IMR-90 (cell line): Measurements from ENCODE around the gene TMEM72. TPM values are rescaled to one million over a fixed set of nuclear protein-coding genes. Genes with fewer than 3 reads are reported as not detected.

Experiments used
- ATAC-seq: fragments of 200-7000 bp; cut with Tn5 transposase; 2 replicates; pipeline ENCODE4 v1.9.1; 2020; ENCODE audit warnings: low read depth, mild to moderate bottlenecking, moderate library complexity
- BruUV-seq: library from RNA; stranded (reverse); fragments of 400-500 nt; replicated peaks from 2 replicates; lab custom pipeline; 2021; lab: Mats Ljungman, UMichigan
- CTCF ChIA-PET: fragments of 300-600 bp; formaldehyde crosslinking; extraction: SDS; loops from one replicate; lab custom pipeline; 2021; ENCODE audit warnings: antibody characterized with exemption; lab: Yijun Ruan, JAX
- POLR2A ChIA-PET: fragments of 300-600 bp; sonication (Branson Sonifier 250); formaldehyde crosslinking; loops from one replicate; lab custom pipeline; 2022; ENCODE audit warnings: antibody characterized with exemption; ENCODE audit not compliant: unreplicated experiment; lab: Charles Lee
- DNase-seq: peaks from one replicate; pipeline ENCODE4 v3.0.0; 2013
- H2AFZ ChIP-seq: replicated peaks from 2 replicates; pipeline ENCODE3; 2013; ENCODE audit warnings: low read length, mild to moderate bottlenecking; ENCODE audit not compliant: poor library complexity
- H2AK5ac ChIP-seq: 2 replicates; pipeline ENCODE4 v1.6.1; 2013; ENCODE audit warnings: low read depth, low read length, inconsistent platforms
- H2AK9ac ChIP-seq: replicated peaks from 2 replicates; pipeline ENCODE3; 2013; ENCODE audit warnings: mild to moderate bottlenecking, low read depth, low read length, moderate library complexity; ENCODE audit not compliant: poor library complexity
- H2BK120ac ChIP-seq: 2 replicates; pipeline ENCODE4 v1.6.1; 2013; ENCODE audit warnings: low read depth, low read length, inconsistent platforms
- H2BK15ac ChIP-seq: 3 replicates; pipeline ENCODE4 v1.6.1; 2013; ENCODE audit warnings: low read depth, low read length, inconsistent platforms
- H2BK20ac ChIP-seq: 2 replicates; pipeline ENCODE4 v1.6.1; 2013; ENCODE audit warnings: low read depth, mild to moderate bottlenecking, inconsistent platforms, low read length, moderate library complexity
- H2BK5ac ChIP-seq: 2 replicates; pipeline ENCODE4 v1.6.1; 2013; ENCODE audit warnings: mild to moderate bottlenecking, low read depth, low read length, inconsistent platforms; ENCODE audit not compliant: poor library complexity, severe bottlenecking
- H3K14ac ChIP-seq: replicated peaks from 2 replicates; pipeline ENCODE4 v1.6.1; 2013; ENCODE audit warnings: low read depth, low read length, inconsistent platforms
- H3K18ac ChIP-seq: 2 replicates; pipeline ENCODE4 v1.6.1; 2013; ENCODE audit warnings: low read depth, low read length, control low read depth
- H3K23ac ChIP-seq: 2 replicates; pipeline ENCODE4 v1.6.1; 2013; ENCODE audit warnings: low read depth, low read length, inconsistent platforms
- H3K27ac ChIP-seq: 2 replicates; pipeline ENCODE4 v1.5.1; 2013; ENCODE audit warnings: mild to moderate bottlenecking, control low read depth, low read length; ENCODE audit not compliant: insufficient read depth
- H3K27me3 ChIP-seq: 2 replicates; pipeline ENCODE4 v1.6.1; 2013; ENCODE audit warnings: low read length; ENCODE audit not compliant: control insufficient read depth, insufficient read depth
- H3K36me3 ChIP-seq: 2 replicates; pipeline ENCODE4 v1.6.1; 2013; ENCODE audit warnings: low read length, mixed read lengths; ENCODE audit not compliant: control insufficient read depth, insufficient read depth
- H3K4ac ChIP-seq: 2 replicates; pipeline ENCODE4 v1.6.1; 2013; ENCODE audit warnings: low read depth, low read length, inconsistent platforms
- H3K4me1 ChIP-seq: 2 replicates; pipeline ENCODE4 v1.6.1; 2013; ENCODE audit warnings: low read length, mixed read lengths; ENCODE audit not compliant: control insufficient read depth, insufficient read depth
- H3K4me2 ChIP-seq: 2 replicates; pipeline ENCODE4 v1.6.1; 2013; ENCODE audit warnings: low read depth, mild to moderate bottlenecking, control low read depth, low read length, moderate library complexity
- H3K4me3 ChIP-seq: 2 replicates; pipeline ENCODE4 v1.5.1; 2013; ENCODE audit warnings: low read depth, mild to moderate bottlenecking, control low read depth, low read length, moderate library complexity; ENCODE audit not compliant: insufficient read depth
- H3K56ac ChIP-seq: 2 replicates; pipeline ENCODE4 v1.6.1; 2013; ENCODE audit warnings: low read length, inconsistent platforms; ENCODE audit not compliant: insufficient read depth; ENCODE audit errors: extremely low read depth
- H3K79me1 ChIP-seq, 2 experiments: 2 replicates each; pipeline ENCODE4 v1.6.1; 2013; ENCODE audit warnings: low read length in 2 of 2, inconsistent platforms in 1 of 2, low read depth in 1 of 2
- H3K9ac ChIP-seq: 2 replicates; pipeline ENCODE4 v1.6.1; 2013; ENCODE audit warnings: low read depth, low read length, control low read depth
- H3K9me1 ChIP-seq: 2 replicates; pipeline ENCODE4 v1.6.1; 2013; ENCODE audit warnings: low read length, inconsistent platforms; ENCODE audit not compliant: insufficient read depth
- H3K9me3 ChIP-seq: 2 replicates; pipeline ENCODE4 v1.6.1; 2013; ENCODE audit warnings: low read length; ENCODE audit not compliant: control insufficient read depth, insufficient read depth
- H4K20me1 ChIP-seq: 2 replicates; pipeline ENCODE4 v1.6.1; 2013; ENCODE audit warnings: low read length, inconsistent platforms; ENCODE audit not compliant: insufficient read depth
- H4K5ac ChIP-seq: 2 replicates; pipeline ENCODE4 v1.6.1; 2013; ENCODE audit warnings: mild to moderate bottlenecking, low read depth, low read length, control low read depth
- H4K8ac ChIP-seq, 2 experiments: 2 replicates each; pipeline ENCODE4 v1.6.1; 2013; ENCODE audit warnings: low read depth in 2 of 2, low read length in 2 of 2, control low read depth in 1 of 2, inconsistent platforms in 1 of 2
- H4K91ac ChIP-seq: 2 replicates; pipeline ENCODE4 v1.6.1; 2013; ENCODE audit warnings: low read depth, low read length, inconsistent platforms; ENCODE audit not compliant: insufficient read depth
- BHLHE40 ChIP-seq: fragments of 150-350 bp; IDR thresholded peaks from 2 replicates; pipeline ENCODE4 v1.6.1; 2016; ENCODE audit warnings: mild to moderate bottlenecking, low read depth, low read length
- CEBPB ChIP-seq: IDR thresholded peaks from 2 replicates; pipeline ENCODE4 v1.6.1; 2012; ENCODE audit warnings: low read depth, low read length, improper control_type of control experiment
- MAZ ChIP-seq: IDR thresholded peaks from 2 replicates; pipeline ENCODE4 v1.6.1; 2012; ENCODE audit warnings: low read depth, mild to moderate bottlenecking, low read length, improper control_type of control experiment, moderate library complexity, borderline replicate concordance
- RAD21 ChIP-seq: IDR thresholded peaks from 2 replicates; pipeline ENCODE4 v1.6.1; 2012; ENCODE audit warnings: low read length, improper control_type of control experiment
- WGBS, 2 experiments: methylation state at CpG; one replicate each; pipeline versions ENCODE4 v1.1.5 to v1.1.7; 2013; ENCODE audit warnings: missing lambda C conversion rate in 2 of 2; ENCODE audit not compliant: insufficient read length in 1 of 2; ENCODE audit errors: extremely low coverage in 2 of 2; 5-methylcytosine and 5-hydroxymethylcytosine counted together
- dilution Hi-C: fragments of 300-500 bp; cut with HindIII; formaldehyde crosslinking; loops from one replicate; pipeline ENCODE4 v1.14.3; 2018; ENCODE audit warnings: low sequenced_read_pairs; ENCODE audit not compliant: unreplicated experiment
- in situ Hi-C: fragments of 300-500 bp; cut with MboI; formaldehyde crosslinking; loops from 3 replicates; pipeline ENCODE4 v1.14.3; 2019; ENCODE audit warnings: low sequenced_read_pairs, inconsistent platforms, mixed read lengths
- intact Hi-C: fragments of 100-400 bp; cut with micrococcal nuclease; formaldehyde crosslinking; loops from 2 replicates; pipeline ENCODE4 v1.10.0; 2022
- polyA plus RNA-seq, 3 experiments: library from polyadenylated mRNA; depleted of rRNA; stranded (reverse); fragments of >200 nt; gene quantifications; 2 replicates each; pipeline ENCODE4 v1.2.3, GENCODE V29; 2012; ENCODE audit warnings: low replicate concordance in 1 of 3
- total RNA-seq: library from RNA; depleted of rRNA; stranded (reverse); fragments of >200 nt; gene quantifications from 2 replicates; pipeline ENCODE4 v1.2.3, GENCODE V29; 2012

The TMEM72 gene
- total and polyA plus RNA-seq, 2 of the 4 experiments (the other 2 are of a cell fraction), result not detected

GRCh38 chr10:44920252-44920651 lies 9.1 kb downstream of the TMEM72 start:
- POLR2A ChIA-PET, result no interaction called here
- peaks cover 3% of the 10 kb centered on the region; the same call in 1 of the 2 replicates for H3K9me3 ChIP-seq
- CTCF ChIA-PET, result interaction anchor here (2.7 kb wide), 1 partner anchor 13 kb away, joined by 11 read pairs; no protein-coding TSS in a partner anchor

More at GRCh38 chr10:44920252-44920651, 9.1 kb downstream of the TMEM72 start:
- H3K9ac ChIP-seq, result no peak overlapping the region
- no peaks in the 10 kb centered on the region for H3K4me1 ChIP-seq
- no peak overlapping the region for H2BK20ac ChIP-seq
- no peaks in the 10 kb centered on the region; the same call in 1 of the 2 replicates for H3K9me1 ChIP-seq
- no peak overlapping the region for H2AK9ac ChIP-seq
- H2AK5ac ChIP-seq, result no peak overlapping the region
- H3K18ac ChIP-seq, result no peak overlapping the region
- no peak overlapping the region for H2BK120ac ChIP-seq
- TF ChIP-seq MAZ (no peak), CEBPB (no peak), BHLHE40 (no peak), RAD21 (no peak)
- peaks cover 52% of the 10 kb centered on the region for H3K27me3 ChIP-seq
- dilution Hi-C loops, result no loop called here
- no peak overlapping the region for H3K23ac ChIP-seq
- no peak overlapping the region for H2AFZ ChIP-seq
- intact Hi-C loops, result no loop called here
- H3K4me2 ChIP-seq, result no peak overlapping the region
- H2BK15ac ChIP-seq, result no peak overlapping the region
- no peaks in the 10 kb centered on the region for H3K79me1 ChIP-seq
- no TSS peak for BruUV-seq
- H4K5ac ChIP-seq, result no peak overlapping the region
- H3K27ac ChIP-seq, result no peak overlapping the region
- no peak overlapping the region for H3K56ac ChIP-seq
- no CpG with 5 or more reads among the region's 3 CpGs for WGBS, 2 experiments
- no peaks in the 10 kb centered on the region for H3K36me3 ChIP-seq
- in situ Hi-C loops, result no loop called here
- no peak for DNase-seq
- H3K4ac ChIP-seq, result no peak overlapping the region
- no peak overlapping the region for H3K14ac ChIP-seq
- no peak for ATAC-seq
- H4K91ac ChIP-seq, result no peak overlapping the region
- no peak overlapping the region for H4K8ac ChIP-seq
- no peaks in the 10 kb centered on the region for H4K20me1 ChIP-seq
- H3K4me3 ChIP-seq, result no peak overlapping the region
- H2BK5ac ChIP-seq, result no peak overlapping the region
